Mesothelial cell of epicardium (in vitro differentiated cells): ENCODE data around the gene VAV3. TPM values are rescaled to one million over a fixed set of nuclear protein-coding genes. Genes with fewer than 3 reads are reported as not detected.
"Not testable (repeated sequence)": the region's sequence is repeated elsewhere in the genome, so short reads cannot be mapped to it uniquely, and the experiment has no call there.

Experiments used
- DNase-seq, 2 experiments: peaks; one replicate each; pipeline ENCODE4 v3.0.0; 2021; ENCODE audit warnings: low spot score in 2 of 2; ENCODE audit not compliant: unreplicated experiment in 2 of 2
- H3K27ac Mint-ChIP-seq: 2 replicates; pipeline ENCODE4 v1.8.0; 2021; ENCODE audit warnings: mixed read lengths
- H3K27me3 Mint-ChIP-seq: 2 replicates; pipeline ENCODE4 v1.8.0; 2021; ENCODE audit warnings: low read depth, mixed read lengths
- H3K36me3 Mint-ChIP-seq: 2 replicates; pipeline ENCODE4 v1.8.0; 2021; ENCODE audit warnings: mixed read lengths
- H3K4me1 Mint-ChIP-seq: 2 replicates; pipeline ENCODE4 v1.8.0; 2021; ENCODE audit warnings: mixed read lengths
- H3K4me3 Mint-ChIP-seq: 2 replicates; pipeline ENCODE4 v1.8.0; 2021; ENCODE audit warnings: mild to moderate bottlenecking, moderate library complexity, mixed read lengths
- H3K9me3 Mint-ChIP-seq: 2 replicates; pipeline ENCODE4 v1.8.0; 2021; ENCODE audit warnings: mixed read lengths
- CTCF ChIP-seq: fragments of 200-600 bp; sonication (generic); IDR thresholded peaks from one replicate; pipeline ENCODE4 v1.5.0; 2021; ENCODE audit warnings: antibody characterized with exemption; ENCODE audit not compliant: unreplicated experiment
- total RNA-seq: library from RNA; stranded (reverse); gene quantifications from 3 replicates; pipeline ENCODE4 v1.2.1, GENCODE V29; 2021

Gene VAV3
- total RNA-seq, 1 donor from 2014 or later, result 3.2 TPM

GRCh38 chr1:108007531-108007930, 42.6 kb upstream of the VAV3 start:
- DNase-seq, result no peak
- no peak for TF ChIP-seq CTCF

DNA sequence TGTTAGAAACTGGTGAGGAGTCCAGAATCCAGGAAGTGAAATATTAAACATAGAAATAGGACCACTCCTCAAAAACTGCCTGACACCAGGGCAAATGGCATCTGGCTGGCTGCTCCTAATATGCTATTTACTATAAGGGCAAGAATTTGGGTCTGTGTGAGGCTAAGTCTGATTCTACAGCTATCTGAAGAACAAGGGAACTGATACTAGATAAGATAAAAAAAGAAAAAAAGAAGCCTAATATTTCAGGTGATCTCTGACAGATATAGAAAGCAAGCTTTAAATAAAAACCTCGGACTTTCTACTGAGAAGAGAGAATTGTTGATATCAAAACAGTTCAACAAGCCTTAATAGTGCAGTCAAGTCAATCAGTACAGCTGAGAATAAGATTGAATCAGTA, 42.1 kb upstream of the VAV3 start:
- Mint-ChIP-seq H3K4me3 (no peak overlapping the region), H3K27ac (no peak overlapping the region), H3K4me1 (peaks cover 23% of the 10 kb centered on the region), H3K36me3 (no peaks in the 10 kb centered on the region), H3K9me3 (peaks cover 3% of the 10 kb centered on the region), H3K27me3 (peaks cover 6% of the 10 kb centered on the region)
- no peak for DNase-seq
- TF ChIP-seq CTCF, result no peak

More at GRCh38 chr1:108007531-108007930, 42.6 kb upstream of the VAV3 start:
- Mint-ChIP-seq H3K27ac (no peak overlapping the region), H3K9me3 (peaks cover 3% of the 10 kb centered on the region), H3K36me3 (no peaks in the 10 kb centered on the region), H3K4me1 (peaks cover 23% of the 10 kb centered on the region), H3K27me3 (peaks cover 6% of the 10 kb centered on the region), H3K4me3 (no peak overlapping the region)

- H3K27me3 Mint-ChIP-seq, DNase-seq, H3K9me3 Mint-ChIP-seq, H3K4me3 Mint-ChIP-seq, H3K27ac Mint-ChIP-seq, H3K36me3 Mint-ChIP-seq: not testable (repeated sequence)
- H3K4me1 Mint-ChIP-seq, result peaks cover 40% of the 10 kb centered on the region
Observed at GRCh38 chr1:108004919-108005318, 39.9 kb upstream of the VAV3 start.

DNA sequence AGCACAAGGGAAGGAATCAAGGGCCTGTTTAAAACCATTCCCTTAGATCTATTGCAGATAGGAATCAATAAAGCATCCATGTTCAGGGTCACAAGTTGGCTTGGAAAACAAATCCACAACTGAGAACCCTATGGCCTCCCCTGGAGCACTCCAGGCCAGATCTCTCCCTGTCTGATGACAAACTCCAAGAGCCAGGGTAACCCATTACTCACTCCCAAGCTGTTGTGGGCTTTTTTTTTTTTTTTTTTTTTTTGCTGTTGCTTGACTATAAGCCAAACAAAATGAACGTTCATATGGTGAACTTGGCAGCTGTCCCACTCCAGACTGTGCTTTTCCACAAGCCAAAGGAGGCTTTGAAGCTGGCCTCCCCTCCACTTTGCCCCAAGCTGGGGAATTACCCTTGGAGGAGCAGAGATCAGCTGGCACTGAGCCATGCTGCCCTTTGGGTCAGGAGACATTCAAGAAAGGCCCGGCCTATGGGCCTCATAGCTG, 35.7 kb upstream of the VAV3 start:
- Mint-ChIP-seq H3K9me3 (peaks cover 3% of the 10 kb centered on the region), H3K27me3 (peaks cover 4% of the 10 kb centered on the region), H3K4me1 (peaks cover 28% of the 10 kb centered on the region), H3K4me3 (no peak overlapping the region), H3K36me3 (no peaks in the 10 kb centered on the region), H3K27ac (peak overlapping the region; percentile 77)
- no peak for TF ChIP-seq CTCF
- DNase-seq, result peak; percentile 37 to 54

- peaks cover 24% of the 10 kb centered on the region for H3K4me1 Mint-ChIP-seq
- no peak for DNase-seq
- TF ChIP-seq CTCF, result no peak
- no peaks in the 10 kb centered on the region for H3K36me3 Mint-ChIP-seq
- peaks cover 1% of the 10 kb centered on the region for H3K9me3 Mint-ChIP-seq
- H3K27ac Mint-ChIP-seq, result peak overlapping the region; percentile 77
- no peak overlapping the region for H3K4me3 Mint-ChIP-seq
- H3K27me3 Mint-ChIP-seq, result peaks cover 5% of the 10 kb centered on the region
Observed at GRCh38 chr1:108000184-108000583, 35.2 kb upstream of the VAV3 start.

DNA sequence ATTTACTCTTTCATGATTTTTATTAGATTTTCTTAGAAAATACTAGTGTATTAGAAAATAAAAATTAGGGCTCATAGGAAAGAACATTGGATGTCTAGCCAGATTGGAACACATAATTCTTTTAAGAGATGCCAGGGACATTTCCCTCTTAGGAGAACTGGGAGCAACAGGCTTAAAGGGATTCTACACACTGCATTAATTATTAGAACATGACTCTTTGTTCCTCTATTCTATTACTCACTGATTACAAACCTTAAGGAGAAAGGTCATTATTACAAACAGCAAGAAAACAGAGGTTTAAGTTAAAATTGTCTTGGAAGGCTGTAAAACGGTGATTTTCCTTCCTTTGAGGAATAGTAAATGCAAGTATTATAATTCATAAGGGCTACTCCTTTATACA, 32.9 kb upstream of the VAV3 start:
- DNase-seq, result no peak
- H3K4me1 Mint-ChIP-seq, result peaks cover 26% of the 10 kb centered on the region
- no peaks in the 10 kb centered on the region for H3K9me3 Mint-ChIP-seq
- peaks cover 13% of the 10 kb centered on the region for H3K27me3 Mint-ChIP-seq
- H3K4me3 Mint-ChIP-seq, result no peak overlapping the region
- no peaks in the 10 kb centered on the region for H3K36me3 Mint-ChIP-seq
- H3K27ac Mint-ChIP-seq, result no peak overlapping the region
- TF ChIP-seq CTCF, result no peak
